GM23338 (cell line): ENCODE results near the gene CFAP74. TPM values are rescaled to one million over a fixed set of nuclear protein-coding genes. Genes with fewer than 3 reads are reported as not detected.

Experiments
- ATAC-seq: fragments of 200-7000 bp; cut with Tn5 transposase; 3 replicates; pipeline ENCODE4 v1.9.1; 2020
- DNase-seq: peaks from one replicate; pipeline ENCODE4 v3.0.0-alpha.2; 2015; ENCODE audit warnings: low spot score
- H2AFZ ChIP-seq: fragments of 200-600 bp; sonication (generic); 2 replicates; pipeline ENCODE4 v1.8.0; 2016; ENCODE audit warnings: antibody characterized with exemption, mild to moderate bottlenecking, moderate library complexity
- H3F3A ChIP-seq: fragments of 200-600 bp; sonication (generic); replicated peaks from 2 replicates; pipeline ENCODE4 v1.8.0; 2017; ENCODE audit warnings: antibody characterized with exemption, mixed run types, low read depth
- H3K27ac ChIP-seq: fragments of 200-600 bp; sonication (generic); 2 replicates; pipeline ENCODE4 v1.6.1; 2016; ENCODE audit warnings: low read depth
- H3K27me3 ChIP-seq: fragments of 200-600 bp; sonication (generic); 2 replicates; pipeline ENCODE4 v1.8.0; 2016; ENCODE audit warnings: mild to moderate bottlenecking, mixed run types, moderate library complexity; ENCODE audit not compliant: insufficient read depth
- H3K36me3 ChIP-seq: fragments of 200-600 bp; sonication (generic); 2 replicates; pipeline ENCODE4 v1.8.0; 2016; ENCODE audit warnings: mild to moderate bottlenecking; ENCODE audit not compliant: insufficient read depth
- H3K4me1 ChIP-seq: fragments of 200-600 bp; sonication (generic); 2 replicates; pipeline ENCODE4 v1.8.0; 2016; ENCODE audit warnings: mild to moderate bottlenecking, moderate library complexity; ENCODE audit not compliant: insufficient read depth
- H3K4me2 ChIP-seq: fragments of 200-600 bp; sonication (generic); 2 replicates; pipeline ENCODE4 v1.7.1; 2017; ENCODE audit warnings: mixed run types
- H3K4me3 ChIP-seq: fragments of 200-600 bp; sonication (generic); 2 replicates; pipeline ENCODE4 v1.6.1; 2016; ENCODE audit warnings: mixed run types
- H3K79me2 ChIP-seq: fragments of 200-600 bp; sonication (generic); replicated peaks from 2 replicates; pipeline ENCODE4 v1.8.0; 2017; ENCODE audit warnings: mild to moderate bottlenecking; ENCODE audit not compliant: insufficient read depth
- H3K9me2 ChIP-seq: fragments of 200-600 bp; sonication (generic); 2 replicates; pipeline ENCODE4 v1.8.0; 2017; ENCODE audit not compliant: insufficient read depth
- H4K20me1 ChIP-seq: fragments of 200-600 bp; sonication (generic); replicated peaks from 2 replicates; pipeline ENCODE4 v1.8.0; 2017; ENCODE audit warnings: mild to moderate bottlenecking; ENCODE audit not compliant: insufficient read depth
- H3K27ac Mint-ChIP-seq: 2 replicates; pipeline ENCODE4 v1.8.0; 2020; ENCODE audit warnings: inconsistent platforms, mild to moderate bottlenecking, moderate library complexity, mixed read lengths
- H3K27me3 Mint-ChIP-seq: 3 replicates; pipeline ENCODE4 v1.8.0; 2022; ENCODE audit warnings: low read depth, mild to moderate bottlenecking, moderate library complexity, mixed read lengths, inconsistent platforms; ENCODE audit not compliant: insufficient read depth, poor library complexity
- H3K36me3 Mint-ChIP-seq: 3 replicates; pipeline ENCODE4 v1.8.0; 2021; ENCODE audit warnings: low read depth, mild to moderate bottlenecking, inconsistent platforms, moderate library complexity, mixed read lengths
- H3K4me1 Mint-ChIP-seq: 3 replicates; pipeline ENCODE4 v1.8.0; 2020; ENCODE audit warnings: mild to moderate bottlenecking, inconsistent platforms, mixed read lengths
- H3K4me3 Mint-ChIP-seq: 3 replicates; pipeline ENCODE4 v1.8.0; 2021; ENCODE audit warnings: moderate library complexity, mild to moderate bottlenecking, inconsistent platforms, mixed read lengths
- H3K9me3 Mint-ChIP-seq: 3 replicates; pipeline ENCODE4 v1.8.0; 2020; ENCODE audit warnings: moderate library complexity, mild to moderate bottlenecking, inconsistent platforms, mixed read lengths
- EZH2phosphoT487 ChIP-seq: fragments of 200-600 bp; sonication (generic); IDR thresholded peaks from one replicate; pipeline ENCODE4 v1.8.1; 2018; ENCODE audit warnings: antibody characterized with exemption; ENCODE audit not compliant: unreplicated experiment
- JUNB ChIP-seq: IDR thresholded peaks from one replicate; pipeline ENCODE4 v1.6.1; 2016; ENCODE audit warnings: antibody characterized with exemption; ENCODE audit not compliant: unreplicated experiment
- NANOG ChIP-seq: IDR thresholded peaks from 2 replicates; pipeline ENCODE4 v1.6.1; 2016; ENCODE audit warnings: antibody characterized with exemption, borderline replicate concordance
- POLR2AphosphoS5 ChIP-seq: IDR thresholded peaks from 2 replicates; pipeline ENCODE4 v1.6.1; 2016; ENCODE audit warnings: antibody characterized with exemption, low read depth
- REST ChIP-seq: IDR thresholded peaks from one replicate; pipeline ENCODE4 v1.6.1; 2018; ENCODE audit warnings: antibody characterized with exemption; ENCODE audit not compliant: unreplicated experiment
- polyA plus RNA-seq: library from polyadenylated mRNA; unstranded; fragments of >200 nt; fragmentation: Nextera tagmentation; extraction: Ambion mirVana; gene quantifications from 2 replicates; pipeline ENCODE4 v1.2.1, GENCODE V29; 2016
- total RNA-seq: library from RNA; depleted of rRNA; stranded (reverse); fragments of >200 nt; shearing (Covaris generic); gene quantifications from 2 replicates; pipeline ENCODE4 v1.2.3, GENCODE V29; 2014
- TF ChIP-seq, protein P1 (sequence below), 2 experiments: fragments of 200-600 bp in 1 of 2; sonication (generic) in 1 of 2; conservative IDR thresholded peaks; 2 replicates each; pipeline versions ENCODE4 v1.5.1 to v1.6.1; 2016 to 2017; ENCODE audit warnings: antibody characterized with exemption in 2 of 2, low read depth in 2 of 2, mild to moderate bottlenecking in 2 of 2, moderate library complexity in 1 of 2

The CFAP74 gene
- total and polyA plus RNA-seq, 2 experiments from 2014 or later: 0.21 TPM; not detected in 1

DNA sequence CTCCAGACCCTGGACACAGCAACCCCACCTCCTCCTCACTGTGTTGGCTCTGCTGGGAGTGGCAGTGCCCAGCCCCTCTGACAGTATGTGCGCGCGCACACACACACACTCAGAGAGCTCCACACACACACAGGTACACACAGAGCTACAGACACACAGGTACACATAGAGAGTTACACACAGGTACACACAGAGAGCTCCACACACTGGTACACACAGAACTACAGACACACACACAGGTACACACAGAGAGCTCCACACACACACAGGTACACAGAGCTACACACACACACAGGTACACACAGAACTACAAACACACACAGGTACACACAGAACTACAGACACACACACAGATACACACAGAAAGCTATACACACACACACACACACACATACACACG is 40.3 kb upstream of the CFAP74 start (continued):
- TF ChIP-seq POLR2AphosphoS5 (no peak), REST (no peak), EZH2phosphoT487 (no peak), NANOG (no peak), JUNB (no peak)

DNA sequence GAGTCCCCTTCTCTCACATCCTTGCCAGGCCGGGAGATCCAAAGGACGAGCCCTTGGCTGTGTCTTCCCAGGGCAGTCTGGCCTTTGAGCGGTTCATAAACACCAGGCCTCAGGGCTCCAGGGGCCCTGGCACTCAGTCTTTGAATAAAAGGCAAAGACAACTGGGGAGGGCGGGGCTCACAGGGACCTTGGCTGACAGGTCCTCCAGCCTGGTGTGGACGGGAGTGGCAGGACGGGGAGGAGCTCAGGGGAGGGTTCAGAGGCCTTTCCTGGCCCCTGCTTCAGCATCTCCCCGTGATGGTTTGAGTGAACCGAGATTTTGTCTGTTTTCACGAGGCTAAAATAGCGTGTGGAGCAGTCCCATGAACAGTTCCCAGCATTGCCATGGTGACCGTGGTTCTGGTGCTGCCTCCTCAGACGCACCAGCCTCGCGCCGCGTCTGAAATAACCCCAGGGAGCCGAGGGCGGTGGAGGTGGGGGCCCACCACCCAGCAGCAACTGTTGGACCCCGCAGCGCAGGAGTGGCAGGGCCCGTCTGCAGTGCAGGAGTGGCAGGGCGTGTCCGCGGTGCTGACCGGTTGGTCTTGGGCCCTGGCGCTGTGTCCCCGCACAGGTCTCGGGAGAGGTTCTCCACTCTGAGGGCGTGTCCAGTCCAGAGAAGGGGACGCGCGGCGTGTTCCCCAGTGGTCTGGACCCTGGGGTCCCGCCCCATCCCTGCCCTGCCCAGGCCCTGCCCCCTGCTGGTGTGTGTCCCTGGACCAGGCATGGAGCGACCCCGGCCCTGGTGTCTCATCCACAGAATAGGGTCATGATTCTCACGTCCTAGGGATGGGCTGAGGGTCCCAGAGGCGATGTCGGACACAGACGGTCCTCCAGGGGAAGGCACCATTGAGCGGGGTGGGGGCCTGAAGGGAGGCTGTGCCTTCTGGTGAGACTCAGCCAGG is 39.5 kb upstream of the CFAP74 start:
- Mint-ChIP-seq H3K27ac (no peak overlapping the region), H3K9me3 (no peaks in the 10 kb centered on the region; the same call in 2 of the 3 replicates), H3K4me1 (peaks cover 7% of the 10 kb centered on the region), H3K27me3 (peaks cover 22% of the 10 kb centered on the region), H3K36me3 (no peaks in the 10 kb centered on the region; the same call in 2 of the 3 replicates), H3K4me3 (no peak overlapping the region)
- TF ChIP-seq, protein P1, sequence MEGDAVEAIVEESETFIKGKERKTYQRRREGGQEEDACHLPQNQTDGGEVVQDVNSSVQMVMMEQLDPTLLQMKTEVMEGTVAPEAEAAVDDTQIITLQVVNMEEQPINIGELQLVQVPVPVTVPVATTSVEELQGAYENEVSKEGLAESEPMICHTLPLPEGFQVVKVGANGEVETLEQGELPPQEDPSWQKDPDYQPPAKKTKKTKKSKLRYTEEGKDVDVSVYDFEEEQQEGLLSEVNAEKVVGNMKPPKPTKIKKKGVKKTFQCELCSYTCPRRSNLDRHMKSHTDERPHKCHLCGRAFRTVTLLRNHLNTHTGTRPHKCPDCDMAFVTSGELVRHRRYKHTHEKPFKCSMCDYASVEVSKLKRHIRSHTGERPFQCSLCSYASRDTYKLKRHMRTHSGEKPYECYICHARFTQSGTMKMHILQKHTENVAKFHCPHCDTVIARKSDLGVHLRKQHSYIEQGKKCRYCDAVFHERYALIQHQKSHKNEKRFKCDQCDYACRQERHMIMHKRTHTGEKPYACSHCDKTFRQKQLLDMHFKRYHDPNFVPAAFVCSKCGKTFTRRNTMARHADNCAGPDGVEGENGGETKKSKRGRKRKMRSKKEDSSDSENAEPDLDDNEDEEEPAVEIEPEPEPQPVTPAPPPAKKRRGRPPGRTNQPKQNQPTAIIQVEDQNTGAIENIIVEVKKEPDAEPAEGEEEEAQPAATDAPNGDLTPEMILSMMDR (conservative IDR thresholded peaks at IDR 0.05; ENCODE audit: low read depth in 2 of 2): peak in 1 of 2 experiments; percentile 38; a peak in 2 of 4 replicates
- no peak for TF ChIP-seq JUNB
- ATAC-seq (no peak), DNase-seq (no peak)
- Histone ChIP-seq H3K4me2 (no peak overlapping the region), H3K4me3 (no peak overlapping the region), H2AFZ (no peak overlapping the region), H3K9me2 (no peaks in the 10 kb centered on the region), H3F3A (0 out of 2 replicates have a peak, but pooled peaks cover 5% of the 10 kb centered on the region), H3K79me2 (no peaks in the 10 kb centered on the region), H3K27me3 (no peaks in the 10 kb centered on the region), H3K36me3 (no peaks in the 10 kb centered on the region), H4K20me1 (no peaks in the 10 kb centered on the region), H3K4me1 (peaks cover 14% of the 10 kb centered on the region; the same call in 1 of the 2 replicates), H3K27ac (no peak overlapping the region)
